Ramos (cell line): ENCODE data around the gene IFNW1.
"Not testable (repeated sequence)": the region's sequence is repeated elsewhere in the genome, so short reads cannot be mapped to it uniquely, and the experiment has no call there.

Source experiments
- in situ Hi-C: fragments of 300-500 bp; cut with MboI; formaldehyde crosslinking; loops from one replicate; pipeline ENCODE4 v1.14.3; 2022; ENCODE audit warnings: low sequenced_read_pairs; ENCODE audit not compliant: unreplicated experiment

The IFNW1 gene

GRCh38 chr9:21141427-21141882 is at the start of gene IFNW1:
Gene IFNW1, minus strand, starts transcription at chr9:21141832. Its CDS starts 262 bp downstream, at chr9:21141570.
- in situ Hi-C loops = no loop called here

- in situ Hi-C loops = not testable (repeated sequence)
These were observed 45.9 kb upstream of the IFNW1 start, which contains the start of gene IFNA4 for GRCh38 chr9:21187487-21187886. Gene IFNA4, minus strand, starts transcription at chr9:21187587. Its CDS starts 56 bp downstream, at chr9:21187531.

- in situ Hi-C loops = not testable (repeated sequence)
These were observed 41.4 kb upstream of the IFNW1 start for GRCh38 chr9:21182810-21183736.

DNA sequence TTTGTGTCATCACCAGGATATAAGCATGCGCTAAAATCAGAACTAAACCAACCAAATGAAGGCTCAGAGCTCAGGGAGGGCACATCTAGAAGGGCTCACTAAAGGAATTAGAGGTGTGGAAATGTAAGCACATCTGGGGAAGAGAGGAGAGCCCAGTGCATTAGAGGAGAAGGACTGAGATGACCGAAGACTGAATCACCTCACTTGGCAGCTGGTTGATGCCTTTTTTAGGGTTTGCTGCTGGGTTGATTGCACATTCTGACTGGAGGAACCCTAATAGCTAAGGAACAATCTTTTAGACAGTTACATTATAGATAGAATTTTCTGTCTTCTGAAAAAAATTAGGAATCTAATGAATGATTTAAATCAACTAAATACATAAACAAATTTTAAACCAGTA is 33.0 kb upstream of the IFNW1 start:
- in situ Hi-C loops = no loop called here

GRCh38 chr9:21172156-21172555 is 30.5 kb upstream of the IFNW1 start:
- in situ Hi-C loops = no loop called here

- in situ Hi-C loops = no loop called here
These were observed 29.7 kb upstream of the IFNW1 start for GRCh38 chr9:21171351-21171750.

- in situ Hi-C loops = not testable (repeated sequence)
These were observed 24.9 kb upstream of the IFNW1 start, which contains the start of gene IFNA21 for GRCh38 chr9:21166560-21166959. Gene IFNA21, minus strand, starts transcription at chr9:21166660. Its CDS starts 48 bp downstream, at chr9:21166612.

- in situ Hi-C loops = no loop called here
These were observed 23.9 kb upstream of the IFNW1 start for GRCh38 chr9:21165516-21165915.

DNA sequence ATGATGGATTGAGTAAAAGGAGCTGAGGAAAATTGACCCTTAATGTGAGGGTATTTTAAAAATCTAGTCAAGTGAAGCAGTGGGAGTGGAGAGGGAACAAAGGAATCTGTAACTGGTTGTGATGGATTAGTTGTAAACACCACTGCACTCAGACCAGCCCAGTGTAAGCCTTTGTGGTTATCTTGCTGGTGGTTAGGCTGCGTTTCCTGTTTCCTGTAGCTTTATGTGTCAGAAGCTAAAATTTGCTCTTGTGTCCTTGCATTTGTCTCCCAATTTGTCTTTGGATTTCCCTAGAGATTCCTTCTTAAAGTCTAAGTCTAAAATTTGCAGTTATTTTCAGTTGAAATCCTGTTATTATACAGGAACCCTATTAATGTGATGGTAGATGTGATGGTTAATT is 18.5 kb upstream of the IFNW1 start:
- in situ Hi-C loops = no loop called here

GRCh38 chr9:21155501-21155900 is 13.9 kb upstream of the IFNW1 start:
- in situ Hi-C loops = no loop called here

GRCh38 chr9:21154018-21154608 is 12.5 kb upstream of the IFNW1 start:
- in situ Hi-C loops = no loop called here

DNA sequence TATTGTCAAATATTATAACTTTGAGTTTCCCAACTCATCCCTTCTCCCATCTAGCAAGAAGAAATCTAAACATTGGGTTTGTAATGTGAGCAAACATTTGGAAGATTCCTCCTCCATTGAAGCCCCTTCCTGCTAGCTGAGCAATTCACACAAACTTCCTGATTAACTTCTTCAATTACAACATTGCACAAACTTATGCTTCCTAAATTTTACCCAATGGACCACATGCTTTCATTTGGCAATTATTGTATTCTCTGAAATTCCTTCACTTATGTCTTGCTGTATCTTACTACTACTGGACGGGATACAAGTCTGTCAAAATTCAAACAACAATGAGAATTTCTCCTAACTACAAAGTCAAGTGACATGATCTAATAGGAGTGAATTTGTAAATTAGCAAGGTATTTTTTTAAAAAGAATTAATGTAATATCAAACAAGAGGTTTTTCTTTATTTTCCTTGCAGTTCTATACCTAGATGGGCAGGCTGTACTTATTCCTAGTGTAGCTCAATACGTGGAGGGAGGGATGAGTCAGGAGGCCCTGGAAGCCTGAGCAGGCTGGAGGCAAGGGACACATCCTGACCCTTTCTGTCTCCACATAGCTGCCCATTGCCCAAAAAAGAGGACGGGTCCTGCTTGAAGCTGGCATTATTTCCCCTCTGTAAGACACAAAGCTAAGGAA is 11.8 kb upstream of the IFNW1 start:
- in situ Hi-C loops = no loop called here

DNA sequence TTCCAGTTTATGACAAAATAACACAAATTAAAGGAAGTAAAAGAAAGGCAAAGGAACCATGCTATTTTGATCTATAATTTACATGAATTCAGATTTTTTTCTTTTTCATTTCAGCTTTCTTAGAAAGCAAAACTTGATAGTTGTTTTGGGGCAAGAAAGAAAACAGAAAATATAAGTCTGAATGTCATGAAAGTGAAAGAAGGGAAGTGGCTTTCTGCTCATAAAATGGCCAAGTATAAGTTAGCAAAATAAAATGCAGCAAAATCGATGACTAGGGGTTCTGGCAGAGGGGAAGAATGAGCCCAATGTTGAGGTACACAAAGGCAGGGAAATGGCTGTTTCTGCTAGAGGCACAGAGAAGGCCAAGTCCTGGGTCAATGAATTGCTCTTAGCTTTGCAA is 3.0 kb upstream of the IFNW1 start:
- in situ Hi-C loops = no loop called here

DNA sequence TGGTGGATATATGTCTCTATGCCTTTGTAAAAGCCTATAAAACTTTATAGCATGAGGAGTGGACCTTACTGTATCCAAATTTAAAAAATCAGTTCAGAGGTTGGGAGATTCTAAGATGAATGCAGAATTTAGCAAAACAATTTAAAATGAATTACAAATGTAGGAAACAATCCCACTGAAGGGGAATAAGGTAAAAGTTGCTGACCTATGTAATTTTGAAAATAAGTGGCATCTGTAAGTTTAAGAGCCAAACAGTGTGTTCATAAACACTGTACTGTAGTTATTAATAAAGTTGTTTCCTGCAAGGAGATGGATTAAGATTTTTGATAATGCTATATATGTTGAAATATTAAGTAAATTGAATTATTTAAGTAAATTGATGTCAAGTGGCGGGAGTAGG is 4.6 kb downstream of the IFNW1 start:
- in situ Hi-C loops = no loop called here

DNA sequence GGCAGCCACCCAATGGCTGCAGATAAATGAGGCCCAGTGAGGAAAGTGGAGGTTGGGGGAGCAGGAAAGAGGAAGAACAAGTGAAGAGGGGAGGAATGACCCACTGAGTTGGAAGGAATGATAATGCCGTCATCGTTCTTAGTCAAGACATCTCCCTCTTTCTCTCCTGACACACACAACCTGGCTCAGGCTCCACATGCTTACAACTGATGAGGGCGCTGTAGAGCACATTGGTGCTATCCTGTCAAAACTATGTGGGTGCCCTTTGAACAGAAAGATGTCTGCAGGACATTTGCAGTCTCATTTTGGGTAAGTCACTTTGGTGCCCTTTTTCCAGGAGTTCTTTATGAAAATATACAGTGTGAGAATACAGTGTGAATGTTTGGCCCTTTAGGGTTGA is 5.9 kb downstream of the IFNW1 start:
- in situ Hi-C loops = no loop called here

DNA sequence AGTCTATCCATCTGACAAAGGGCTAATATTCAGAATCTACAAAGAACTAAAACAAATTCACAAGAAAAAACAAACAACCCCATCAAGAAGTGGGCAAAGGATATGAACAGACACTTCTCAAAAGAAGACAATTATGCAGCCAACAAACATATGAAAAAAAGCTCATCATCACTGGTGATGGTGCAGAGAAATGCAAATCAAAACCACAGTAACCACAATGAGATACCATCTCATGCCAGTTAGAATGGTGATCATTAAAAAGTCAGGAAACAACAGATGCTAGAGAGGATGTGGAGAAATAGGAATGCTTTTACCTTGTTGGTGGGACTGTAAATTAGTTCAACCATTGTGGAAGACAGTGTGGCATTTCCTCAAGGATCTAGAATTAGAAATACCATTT is 13.4 kb downstream of the IFNW1 start:
- in situ Hi-C loops = not testable (repeated sequence)

- in situ Hi-C loops = loop anchor here (25.0 kb wide), 1 partner anchor 759 kb away; no protein-coding TSS in a partner anchor
These were observed 19.9 kb downstream of the IFNW1 start for GRCh38 chr9:21121595-21122251.

GRCh38 chr9:21121079-21121478 is 20.6 kb downstream of the IFNW1 start:
- in situ Hi-C loops = loop anchor here (25.0 kb wide), 1 partner anchor 759 kb away; no protein-coding TSS in a partner anchor

DNA sequence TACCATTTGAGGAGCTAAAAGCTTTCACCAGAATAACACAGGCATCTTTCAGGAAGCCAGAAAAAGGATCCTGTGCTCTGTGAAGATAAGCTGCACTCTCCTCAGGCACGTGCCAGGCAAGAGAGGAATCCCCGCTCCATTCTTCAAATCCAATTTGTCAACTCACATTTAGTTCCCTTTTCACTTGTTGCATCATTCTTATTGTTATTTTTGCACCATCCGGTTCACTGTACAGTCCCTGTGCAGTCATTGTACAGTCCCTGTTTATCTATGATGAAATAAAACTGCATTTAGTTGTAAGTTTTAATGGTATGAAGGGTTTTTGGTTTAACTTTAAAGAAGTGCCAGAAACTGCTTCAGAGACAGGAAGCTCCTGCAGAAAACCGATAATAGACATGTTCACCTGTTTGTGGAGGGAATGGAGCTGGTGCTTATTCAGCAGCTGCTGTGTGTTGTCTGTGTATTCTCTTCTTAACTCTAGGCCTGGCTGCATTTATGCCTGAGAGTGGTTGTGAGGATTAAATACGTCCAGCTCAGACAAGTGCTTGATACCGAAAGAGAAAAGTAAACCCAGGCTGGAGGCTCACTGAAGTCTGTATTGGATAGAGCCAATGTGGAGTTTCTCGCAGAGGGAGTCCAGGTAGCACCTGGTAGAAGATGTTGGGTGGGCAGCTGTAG is 22.4 kb downstream of the IFNW1 start:
- in situ Hi-C loops = loop anchor here (10.0 to 25.0 kb wide), 3 partner anchors 494 to 1194 kb away; partner anchors contain the start of gene MLLT3
